ENCODE results near the gene RASSF1.

GRCh38 chr3:50323092-50323600 lies 17.5 kb downstream of the RASSF1 start:
- TF ChIP-seq MAFK (IDR thresholded peaks at IDR 0.05; ENCODE audit: low read depth, low read length) (no peak), CTCF (conservative IDR thresholded peaks at IDR 0.05; ENCODE audit: low read depth, low read length) (no peak)

Data from IMR-90 (cell line).